GM19240 (cell line): Measurements from ENCODE around the gene JARID2.

Experiments used
- DNase-seq: peaks from one replicate; pipeline ENCODE4 v3.0.0; 2011; ENCODE audit warnings: low spot score; ENCODE audit not compliant: insufficient read length

JARID2 gene

GRCh38 chr6:15246666-15247499 is 1.0 kb downstream of the JARID2 start:
- no peak for DNase-seq

DNA sequence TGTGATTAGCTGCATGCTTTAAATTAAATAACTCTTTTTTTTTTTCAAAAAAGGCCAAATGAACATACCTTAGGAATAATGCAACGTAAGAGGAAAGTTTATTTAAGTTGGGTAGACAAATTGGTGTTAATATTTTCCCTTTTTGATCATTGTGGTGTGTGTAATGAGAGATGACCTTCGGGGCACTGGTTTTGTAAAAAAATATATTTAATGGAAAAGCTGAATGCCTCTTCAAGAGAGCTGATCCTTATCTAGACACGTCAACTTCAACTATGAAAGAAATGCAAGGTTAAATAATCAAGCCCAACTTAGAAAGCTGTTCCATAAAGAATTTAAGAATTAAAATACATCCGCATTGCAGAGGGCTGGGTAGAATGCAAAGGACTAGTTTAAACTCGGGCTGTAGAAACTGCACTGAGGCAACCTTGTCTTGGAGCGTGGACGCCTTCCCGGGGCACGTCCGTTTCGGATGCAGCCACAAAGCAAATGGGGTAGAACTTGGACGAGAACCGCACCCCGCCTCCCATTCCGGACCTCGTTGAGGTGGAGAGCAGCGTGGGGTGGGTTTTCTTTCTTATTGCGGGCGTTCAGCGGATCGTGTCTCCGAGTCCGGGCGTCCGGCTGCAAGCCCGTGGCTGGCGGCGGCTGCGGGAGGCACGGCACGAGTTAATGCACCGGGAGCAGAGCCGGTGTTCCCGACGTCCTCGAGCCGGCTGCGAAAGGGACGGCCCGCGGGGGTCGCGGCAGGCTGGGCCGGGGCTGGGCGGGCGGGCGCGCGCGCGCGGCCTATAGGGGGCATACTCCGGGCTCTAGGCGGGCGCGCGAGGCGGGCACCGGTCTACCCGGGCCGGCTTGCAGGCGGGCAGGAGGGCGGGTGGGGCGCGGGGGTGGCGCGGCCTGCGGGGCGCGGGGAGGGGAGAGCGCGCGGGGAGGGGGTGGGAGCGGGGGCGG is 1.9 kb downstream of the JARID2 start:
- no peak for DNase-seq

- peak; percentile 76 for DNase-seq
Measured at GRCh38 chr6:15248451-15249370, 2.8 kb downstream of the JARID2 start.

DNA sequence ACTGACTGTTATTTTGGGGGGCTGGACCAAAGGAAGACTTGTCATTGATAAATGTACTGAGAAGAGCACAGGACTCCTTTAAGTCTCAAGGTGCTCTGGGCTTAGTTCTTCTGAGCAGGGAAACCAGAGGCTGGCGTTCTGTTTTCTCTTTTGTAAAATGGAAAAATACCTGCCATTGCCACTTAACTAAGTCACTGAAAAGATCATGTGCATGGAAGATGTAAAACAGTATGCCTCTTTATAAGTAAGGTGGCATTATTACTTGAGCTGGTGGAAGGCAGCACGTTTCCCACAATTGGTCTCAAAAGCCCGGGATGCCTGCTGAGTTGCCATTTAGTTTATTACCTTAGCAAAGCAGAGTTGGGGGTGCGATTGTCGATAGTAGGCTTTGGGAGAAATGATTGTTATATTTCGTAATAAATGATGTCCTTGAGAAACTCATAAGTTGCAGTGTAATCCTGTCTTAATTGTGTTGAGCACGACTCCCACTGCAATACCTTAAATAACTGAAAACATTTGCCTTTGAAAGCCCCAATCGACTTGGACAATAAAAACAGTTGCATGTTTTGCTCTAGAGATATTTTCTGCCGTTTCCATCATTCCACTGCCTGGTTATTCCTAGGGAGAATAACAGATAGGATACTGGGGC is 3.6 kb downstream of the JARID2 start:
- DNase-seq, result no peak

GRCh38 chr6:15250187-15251168 is 4.6 kb downstream of the JARID2 start:
- no peak for DNase-seq

GRCh38 chr6:15252195-15252594 is 6.3 kb downstream of the JARID2 start:
- no peak for DNase-seq

DNA sequence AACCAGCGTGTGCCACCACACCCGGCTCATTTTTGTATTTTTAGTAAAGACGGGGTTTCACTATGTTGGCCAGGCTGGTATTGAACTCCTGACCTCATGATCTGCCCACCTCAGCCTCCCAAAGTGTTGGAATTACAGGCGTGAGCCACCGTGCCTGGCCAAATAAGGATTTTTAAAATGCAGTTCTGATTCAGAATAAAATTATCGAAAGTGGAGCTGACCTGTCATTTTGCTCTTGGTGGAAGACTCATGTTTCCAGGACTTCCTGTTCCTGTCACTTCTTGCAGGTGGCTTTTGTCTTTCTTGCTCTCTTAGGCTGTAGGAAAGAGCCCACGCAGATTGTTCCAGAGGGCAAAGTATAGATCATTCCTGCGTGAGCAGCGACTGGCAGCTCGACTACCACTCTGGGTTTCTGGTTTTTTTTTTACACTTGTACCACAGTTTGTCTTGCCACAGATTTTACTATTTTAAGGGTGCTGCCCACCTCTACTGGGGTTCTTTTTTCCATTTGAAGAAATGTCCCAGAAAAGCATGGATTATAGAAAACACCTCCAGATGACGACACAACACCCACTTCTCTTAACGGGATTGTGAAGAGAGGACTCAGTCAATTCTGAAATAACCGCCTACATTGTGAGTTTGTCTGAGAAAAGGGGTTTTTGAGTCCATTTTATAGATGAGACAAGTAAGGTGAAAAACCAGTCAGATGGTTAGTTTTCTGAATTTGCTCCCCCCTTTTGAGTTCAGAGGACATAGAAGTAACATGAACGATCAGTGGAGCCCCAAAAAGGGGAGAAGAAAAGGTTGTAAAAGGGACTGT is 7.5 kb downstream of the JARID2 start:
- DNase-seq, result no peak

- DNase-seq, result no peak
Measured at GRCh38 chr6:15254070-15254975, 8.5 kb downstream of the JARID2 start.

GRCh38 chr6:15255481-15255880 is 9.6 kb downstream of the JARID2 start:
- DNase-seq, result no peak

- no peak for DNase-seq
Measured at GRCh38 chr6:15255909-15256395, 10.1 kb downstream of the JARID2 start.

DNA sequence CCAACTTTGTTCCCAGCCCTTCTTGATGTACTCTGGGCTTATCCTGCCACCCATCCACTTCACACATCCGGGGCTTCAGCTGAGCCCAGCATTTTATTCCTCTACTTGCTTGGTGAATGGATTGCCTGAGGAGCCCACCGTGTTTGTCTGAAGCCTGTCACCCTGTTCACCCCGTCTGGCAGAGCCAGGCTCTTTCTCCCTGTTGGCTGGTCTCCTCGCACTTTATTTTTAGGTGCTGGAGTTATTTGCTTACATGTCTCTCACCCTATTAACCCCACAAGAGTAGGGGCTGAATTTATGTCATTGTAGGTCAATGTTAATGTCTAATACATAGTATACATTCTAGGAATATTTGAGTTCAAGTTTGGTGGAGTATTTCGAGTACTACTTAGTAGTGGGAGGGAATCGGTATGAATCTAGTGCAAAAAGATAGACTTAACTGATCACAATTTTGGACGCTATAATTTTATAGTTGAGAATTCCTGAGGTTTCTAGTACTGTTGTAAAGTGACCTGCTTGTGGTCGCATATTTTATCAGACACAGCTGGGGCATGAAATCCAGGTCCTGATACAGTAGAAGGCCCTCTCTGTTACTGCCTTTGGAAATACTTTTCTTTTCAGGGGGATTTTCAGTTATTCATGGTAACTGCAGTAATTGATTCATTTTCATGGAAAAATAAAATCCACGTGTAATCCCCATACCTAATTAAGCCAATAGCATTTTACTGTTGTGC is 10.8 kb downstream of the JARID2 start:
- no peak for DNase-seq

- no peak for DNase-seq
Measured at GRCh38 chr6:15257357-15258132, 11.7 kb downstream of the JARID2 start.

- no peak for DNase-seq
Measured at GRCh38 chr6:15259766-15260098, 13.9 kb downstream of the JARID2 start.

DNA sequence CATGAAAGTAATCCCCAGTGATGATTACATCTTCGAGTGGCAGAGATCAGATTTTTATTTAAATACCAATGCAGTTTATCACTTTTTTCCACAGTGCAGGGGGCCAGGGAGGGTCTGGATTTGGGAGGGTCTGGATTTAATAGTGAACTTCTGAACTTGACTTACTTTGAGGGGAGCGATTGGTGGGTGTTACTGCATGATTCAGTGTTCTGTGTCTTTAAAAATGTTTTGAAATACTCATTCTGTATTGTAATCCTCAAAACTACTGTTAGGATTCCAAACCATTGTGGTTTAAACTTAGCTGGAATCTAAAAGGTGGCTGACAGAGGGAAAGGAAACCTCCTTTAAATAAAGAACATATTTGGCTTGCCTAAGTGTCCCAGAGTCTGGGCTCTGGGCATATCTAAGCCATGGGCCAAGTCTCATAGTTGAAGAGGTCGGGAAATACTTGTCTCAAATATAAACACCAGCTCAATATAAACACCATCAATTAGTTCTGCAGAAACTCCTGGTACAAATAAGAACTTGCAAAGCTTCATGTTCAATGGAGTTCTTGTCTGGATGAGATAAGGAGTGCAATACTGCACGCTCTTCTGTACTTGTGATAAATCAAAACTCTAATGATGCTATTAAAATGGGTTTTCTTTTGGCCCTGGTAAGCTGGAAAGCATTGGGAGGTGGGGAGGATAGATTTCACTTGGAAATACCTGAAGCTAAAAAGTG is 14.4 kb downstream of the JARID2 start:
- no peak for DNase-seq

GRCh38 chr6:15263780-15264374 is 18.0 kb downstream of the JARID2 start:
- DNase-seq, result no peak
